Measurements from ENCODE around the gene SSRP1. TPM values are rescaled to one million over a fixed set of nuclear protein-coding genes. Genes with fewer than 3 reads are reported as not detected.
A peak's percentile ranks its signal among the peaks of the same experiment; 100 is the strongest.

Gene SSRP1
- polyA plus RNA-seq, 2 of the 4 experiments (the other 2 are of a cell fraction), result 288 to 357 TPM

DNA sequence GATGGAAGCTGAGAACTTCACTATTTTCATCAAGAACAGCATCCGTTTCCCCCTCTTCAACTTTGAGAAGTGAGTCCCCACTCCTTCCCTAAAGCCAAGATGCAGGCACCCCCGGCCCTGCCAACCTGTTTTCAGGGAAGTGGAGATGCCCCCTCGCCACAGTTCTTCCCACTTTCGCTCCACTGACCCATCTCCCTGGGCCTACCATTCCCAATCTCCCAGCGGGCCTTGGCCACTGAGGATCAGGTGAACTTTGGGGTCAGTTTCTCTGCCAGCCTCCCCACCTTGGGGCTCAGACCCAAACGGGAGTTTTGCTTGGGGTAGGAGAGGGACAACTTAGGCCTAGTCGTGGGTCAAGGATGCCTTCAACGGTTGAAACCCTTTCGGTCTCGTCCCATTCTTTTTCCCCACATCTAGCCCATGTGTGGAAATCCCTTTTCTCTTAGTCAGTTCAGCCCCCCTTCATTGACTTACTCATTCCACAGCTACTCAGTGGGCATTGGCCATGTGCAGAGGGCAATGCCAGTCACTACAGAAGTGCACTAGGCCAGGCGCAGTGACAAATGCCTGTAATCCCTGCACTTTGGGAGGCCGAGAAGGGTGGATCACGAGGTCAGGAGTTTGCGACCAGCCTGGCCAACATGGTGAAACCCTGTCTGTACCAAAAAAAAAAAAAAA is 13.1 kb upstream of the SSRP1 start:
- ATAC-seq (no peak), FAIRE-seq (no peak), DNase-seq (ENCODE audit: low read depth in 1 of 2, low spot score in 1 of 2) (no peak)
- Histone ChIP-seq H3K27ac (peak overlapping the region in 1 of 2 experiments; percentile 81; a peak in 4 of 6 replicates), H3K4me3 (no peak overlapping the region), H3K4me1 (peaks cover 18% of the 10 kb centered on the region), H3K4me2 (no peak overlapping the region), H3K9me3 (peaks cover 15% of the 10 kb centered on the region)
- 87% methylated on average over 14 of the region's 14 CpGs for WGBS (ENCODE audit: missing lambda C conversion rate)
- ChIA-PET POLR2A (no interaction called here), CTCF (interaction anchor here (0.6 to 13.0 kb wide), 15 partner anchors 10 to 295 kb away, joined by 3 to 139 read pairs (median 5); partner anchors contain the start of genes RTN4RL2 and TIMM10)
- TF ChIP-seq GATA3 (IDR thresholded peaks at IDR 0.05; ENCODE audit: borderline replicate concordance), result no peak
- TF ChIP-seq, protein P1, sequence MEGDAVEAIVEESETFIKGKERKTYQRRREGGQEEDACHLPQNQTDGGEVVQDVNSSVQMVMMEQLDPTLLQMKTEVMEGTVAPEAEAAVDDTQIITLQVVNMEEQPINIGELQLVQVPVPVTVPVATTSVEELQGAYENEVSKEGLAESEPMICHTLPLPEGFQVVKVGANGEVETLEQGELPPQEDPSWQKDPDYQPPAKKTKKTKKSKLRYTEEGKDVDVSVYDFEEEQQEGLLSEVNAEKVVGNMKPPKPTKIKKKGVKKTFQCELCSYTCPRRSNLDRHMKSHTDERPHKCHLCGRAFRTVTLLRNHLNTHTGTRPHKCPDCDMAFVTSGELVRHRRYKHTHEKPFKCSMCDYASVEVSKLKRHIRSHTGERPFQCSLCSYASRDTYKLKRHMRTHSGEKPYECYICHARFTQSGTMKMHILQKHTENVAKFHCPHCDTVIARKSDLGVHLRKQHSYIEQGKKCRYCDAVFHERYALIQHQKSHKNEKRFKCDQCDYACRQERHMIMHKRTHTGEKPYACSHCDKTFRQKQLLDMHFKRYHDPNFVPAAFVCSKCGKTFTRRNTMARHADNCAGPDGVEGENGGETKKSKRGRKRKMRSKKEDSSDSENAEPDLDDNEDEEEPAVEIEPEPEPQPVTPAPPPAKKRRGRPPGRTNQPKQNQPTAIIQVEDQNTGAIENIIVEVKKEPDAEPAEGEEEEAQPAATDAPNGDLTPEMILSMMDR (IDR thresholded peaks at IDR 0.05), result no peak
- no peak for TF ChIP-seq RCOR1 (IDR thresholded peaks at IDR 0.05; ENCODE audit: low read depth, low read length)
- TF ChIP-seq, protein P2, sequence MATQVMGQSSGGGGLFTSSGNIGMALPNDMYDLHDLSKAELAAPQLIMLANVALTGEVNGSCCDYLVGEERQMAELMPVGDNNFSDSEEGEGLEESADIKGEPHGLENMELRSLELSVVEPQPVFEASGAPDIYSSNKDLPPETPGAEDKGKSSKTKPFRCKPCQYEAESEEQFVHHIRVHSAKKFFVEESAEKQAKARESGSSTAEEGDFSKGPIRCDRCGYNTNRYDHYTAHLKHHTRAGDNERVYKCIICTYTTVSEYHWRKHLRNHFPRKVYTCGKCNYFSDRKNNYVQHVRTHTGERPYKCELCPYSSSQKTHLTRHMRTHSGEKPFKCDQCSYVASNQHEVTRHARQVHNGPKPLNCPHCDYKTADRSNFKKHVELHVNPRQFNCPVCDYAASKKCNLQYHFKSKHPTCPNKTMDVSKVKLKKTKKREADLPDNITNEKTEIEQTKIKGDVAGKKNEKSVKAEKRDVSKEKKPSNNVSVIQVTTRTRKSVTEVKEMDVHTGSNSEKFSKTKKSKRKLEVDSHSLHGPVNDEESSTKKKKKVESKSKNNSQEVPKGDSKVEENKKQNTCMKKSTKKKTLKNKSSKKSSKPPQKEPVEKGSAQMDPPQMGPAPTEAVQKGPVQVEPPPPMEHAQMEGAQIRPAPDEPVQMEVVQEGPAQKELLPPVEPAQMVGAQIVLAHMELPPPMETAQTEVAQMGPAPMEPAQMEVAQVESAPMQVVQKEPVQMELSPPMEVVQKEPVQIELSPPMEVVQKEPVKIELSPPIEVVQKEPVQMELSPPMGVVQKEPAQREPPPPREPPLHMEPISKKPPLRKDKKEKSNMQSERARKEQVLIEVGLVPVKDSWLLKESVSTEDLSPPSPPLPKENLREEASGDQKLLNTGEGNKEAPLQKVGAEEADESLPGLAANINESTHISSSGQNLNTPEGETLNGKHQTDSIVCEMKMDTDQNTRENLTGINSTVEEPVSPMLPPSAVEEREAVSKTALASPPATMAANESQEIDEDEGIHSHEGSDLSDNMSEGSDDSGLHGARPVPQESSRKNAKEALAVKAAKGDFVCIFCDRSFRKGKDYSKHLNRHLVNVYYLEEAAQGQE (IDR thresholded peaks at IDR 0.05), result no peak
- no peak for TF ChIP-seq NR3C1 (IDR thresholded peaks at IDR 0.05)
- TF ChIP-seq ZNF302 (CRISPR knock-in tag; IDR thresholded peaks at IDR 0.05), result no peak
- TF ChIP-seq HOXB13 (CRISPR knock-in tag; IDR thresholded peaks at IDR 0.05; ENCODE audit: low read depth), result no peak
- TF ChIP-seq MAFK (IDR thresholded peaks at IDR 0.05; ENCODE audit: partially characterized antibody), result no peak
- TF ChIP-seq SMC3 (IDR thresholded peaks at IDR 0.05), result no peak
- no peak for TF ChIP-seq FOSL2 (IDR thresholded peaks at IDR 0.05)
- TF ChIP-seq FOSL2 (CRISPR knock-in tag; IDR thresholded peaks at IDR 0.05), result no peak
- no peak for TF ChIP-seq HOXB5 (CRISPR knock-in tag; IDR thresholded peaks at IDR 0.05)
- TF ChIP-seq, protein P3, sequence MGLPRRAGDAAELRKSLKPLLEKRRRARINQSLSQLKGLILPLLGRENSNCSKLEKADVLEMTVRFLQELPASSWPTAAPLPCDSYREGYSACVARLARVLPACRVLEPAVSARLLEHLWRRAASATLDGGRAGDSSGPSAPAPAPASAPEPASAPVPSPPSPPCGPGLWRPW (IDR thresholded peaks at IDR 0.05), result no peak
- TF ChIP-seq, protein P4, sequence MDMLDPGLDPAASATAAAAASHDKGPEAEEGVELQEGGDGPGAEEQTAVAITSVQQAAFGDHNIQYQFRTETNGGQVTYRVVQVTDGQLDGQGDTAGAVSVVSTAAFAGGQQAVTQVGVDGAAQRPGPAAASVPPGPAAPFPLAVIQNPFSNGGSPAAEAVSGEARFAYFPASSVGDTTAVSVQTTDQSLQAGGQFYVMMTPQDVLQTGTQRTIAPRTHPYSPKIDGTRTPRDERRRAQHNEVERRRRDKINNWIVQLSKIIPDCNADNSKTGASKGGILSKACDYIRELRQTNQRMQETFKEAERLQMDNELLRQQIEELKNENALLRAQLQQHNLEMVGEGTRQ (IDR thresholded peaks at IDR 0.05), result no peak
- no peak for TF ChIP-seq EHMT2 (IDR thresholded peaks at IDR 0.05; ENCODE audit: low read depth)
- no peak for TF ChIP-seq NPAS2 (CRISPR knock-in tag; IDR thresholded peaks at IDR 0.05; ENCODE audit: borderline replicate concordance)
- no peak for TF ChIP-seq EHF (CRISPR knock-in tag; IDR thresholded peaks at IDR 0.05)
- TF ChIP-seq PHF8 (IDR thresholded peaks at IDR 0.05; ENCODE audit: borderline replicate concordance, low read depth), result no peak
- TF ChIP-seq JUNB (IDR thresholded peaks at IDR 0.05), result no peak
- TF ChIP-seq SREBF2 (IDR thresholded peaks at IDR 0.05), result no peak
- TF ChIP-seq KDM5A (IDR thresholded peaks at IDR 0.05), result no peak

All from A549 (cell line).